ENCODE measurements around the gene STK11.

The STK11 gene

DNA sequence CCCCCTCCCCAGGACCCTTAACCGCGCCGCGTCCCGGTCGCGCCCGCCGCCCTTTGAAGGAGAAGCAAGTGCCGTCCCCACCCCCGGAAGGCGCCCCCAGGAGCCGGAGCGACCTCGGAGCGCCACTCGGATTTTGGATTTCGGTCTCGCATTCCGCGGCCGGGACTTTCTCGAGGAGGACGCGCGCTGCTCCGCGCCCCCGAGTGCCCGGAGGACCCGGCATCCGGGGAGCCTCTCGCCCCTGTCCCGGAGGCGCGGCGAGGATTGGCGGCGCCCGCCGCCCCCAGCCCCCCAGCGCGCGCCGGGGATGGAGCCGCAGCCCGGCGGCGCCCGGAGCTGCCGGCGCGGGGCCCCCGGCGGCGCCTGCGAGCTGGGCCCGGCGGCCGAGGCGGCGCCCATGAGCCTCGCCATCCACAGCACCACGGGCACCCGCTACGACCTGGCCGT, 44.4 kb downstream of the STK11 start:
- no peak for DNase-seq (ENCODE audit: low read depth in 2 of 2)

DNA sequence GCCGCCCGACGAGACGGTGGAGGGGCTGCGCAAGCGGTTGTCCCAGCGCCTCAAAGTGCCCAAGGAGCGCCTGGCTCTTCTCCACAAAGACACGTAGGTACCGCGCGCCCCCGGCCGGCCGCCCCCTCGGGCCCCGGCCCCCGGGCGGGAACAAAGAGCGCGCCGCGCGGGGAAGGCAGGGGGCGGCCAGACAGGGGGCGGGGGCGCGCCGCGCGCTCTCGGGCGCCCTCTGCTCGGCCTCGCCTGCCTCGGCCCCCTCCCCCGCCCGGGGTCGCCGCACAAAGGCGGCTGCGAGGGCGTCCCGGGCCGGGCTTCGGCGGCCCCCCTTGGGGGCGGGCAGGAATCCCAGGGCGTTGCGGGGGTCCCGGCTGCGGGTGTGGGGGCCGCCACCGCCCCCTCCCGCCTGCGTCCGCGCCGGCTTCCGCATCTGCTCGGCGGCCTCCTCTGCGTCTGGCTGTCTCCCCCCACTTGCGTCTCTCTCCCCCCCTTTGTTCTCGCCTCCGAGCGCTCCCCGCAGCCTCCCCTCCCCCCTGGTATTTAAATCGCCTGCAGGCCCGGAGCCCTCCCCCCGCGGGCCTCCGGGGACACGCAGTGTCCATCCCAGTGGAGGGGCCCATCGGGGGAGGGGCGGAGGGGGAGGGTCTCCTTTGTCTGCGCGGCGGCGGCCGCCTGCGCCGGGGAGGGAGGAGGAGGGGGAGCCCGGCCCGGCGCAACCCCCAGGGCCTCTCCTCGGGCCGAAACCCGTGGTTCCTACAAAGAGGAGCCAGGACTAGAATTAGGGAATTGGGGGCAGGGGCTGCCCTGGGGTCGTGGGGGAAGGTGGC, 45.1 kb downstream of the STK11 start:
- DNase-seq (ENCODE audit: low read depth in 2 of 2), result no peak

DNA sequence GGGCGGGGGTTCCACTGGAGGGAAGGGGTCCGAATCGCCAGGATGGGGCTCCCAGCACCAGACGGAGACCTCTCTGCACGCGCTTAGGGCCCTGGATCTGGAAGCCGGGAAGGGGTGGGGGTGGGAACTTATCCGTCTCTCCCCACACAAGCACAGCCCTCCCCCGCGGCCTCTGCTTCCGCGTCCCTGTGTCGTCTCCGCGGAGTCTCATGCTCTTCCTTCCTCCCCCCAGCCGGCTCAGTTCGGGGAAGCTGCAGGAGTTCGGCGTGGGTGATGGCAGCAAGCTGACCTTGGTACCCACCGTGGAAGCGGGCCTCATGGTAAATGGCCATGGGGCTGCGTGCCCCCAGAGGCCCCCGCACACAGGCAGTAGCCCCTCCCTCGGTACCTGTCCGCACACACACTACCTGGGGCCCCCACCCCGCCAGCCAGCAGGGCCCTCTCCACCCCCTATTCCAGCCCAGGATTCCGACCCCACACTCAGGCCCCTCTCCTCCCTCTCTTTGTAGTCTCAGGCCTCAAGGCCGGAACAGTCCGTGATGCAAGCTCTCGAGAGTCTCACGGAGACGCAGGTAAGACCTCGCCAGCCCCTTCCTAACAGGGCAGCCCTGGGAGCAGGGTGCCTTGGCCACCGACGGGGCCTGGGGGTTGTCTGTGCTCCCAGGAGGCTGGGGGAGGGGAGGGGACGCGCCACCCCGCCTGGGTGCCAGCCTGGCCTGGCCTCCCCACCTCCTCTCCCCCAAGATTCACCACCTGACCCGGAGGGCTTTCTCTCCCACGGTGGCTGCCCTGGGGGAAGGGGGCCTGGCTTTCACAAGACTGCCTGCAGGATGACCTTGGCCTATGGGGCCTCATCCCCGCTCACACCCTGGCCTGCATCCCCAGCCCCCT, 46.0 kb downstream of the STK11 start:
- DNase-seq (ENCODE audit: low read depth in 2 of 2), result no peak

DNA sequence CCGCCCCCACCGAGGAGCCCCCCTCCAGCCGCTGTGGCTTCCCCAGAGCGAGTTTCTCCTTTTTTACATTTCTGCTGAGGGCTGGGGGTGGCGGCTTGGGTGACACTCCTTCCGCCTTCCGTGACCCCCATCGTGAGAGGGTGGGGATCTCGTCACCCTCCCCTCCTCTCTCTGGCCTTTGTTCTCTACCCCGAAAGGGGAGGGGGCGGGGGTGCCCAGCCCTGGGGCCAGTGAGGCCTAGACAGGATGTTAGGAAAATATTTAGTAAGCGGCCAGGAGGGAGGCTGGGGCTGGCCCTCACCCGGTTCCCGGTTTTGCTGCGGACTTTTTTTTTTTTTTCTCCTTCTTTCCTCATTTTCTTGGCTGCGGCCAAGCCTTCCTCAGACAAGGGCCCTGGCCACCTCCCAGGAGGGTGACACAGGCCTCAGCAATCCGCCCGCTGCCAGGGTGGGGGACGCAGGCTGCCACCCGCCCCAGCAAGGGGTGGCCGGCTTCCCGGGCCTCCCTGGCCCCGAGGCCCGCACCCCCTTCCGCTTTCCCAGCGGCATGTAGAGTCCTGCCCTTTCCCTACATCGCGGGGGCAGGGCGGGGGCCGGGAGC, 46.7 kb downstream of the STK11 start:
- peak; percentile 63 to 71 for DNase-seq (ENCODE audit: low read depth in 2 of 2)

DNA sequence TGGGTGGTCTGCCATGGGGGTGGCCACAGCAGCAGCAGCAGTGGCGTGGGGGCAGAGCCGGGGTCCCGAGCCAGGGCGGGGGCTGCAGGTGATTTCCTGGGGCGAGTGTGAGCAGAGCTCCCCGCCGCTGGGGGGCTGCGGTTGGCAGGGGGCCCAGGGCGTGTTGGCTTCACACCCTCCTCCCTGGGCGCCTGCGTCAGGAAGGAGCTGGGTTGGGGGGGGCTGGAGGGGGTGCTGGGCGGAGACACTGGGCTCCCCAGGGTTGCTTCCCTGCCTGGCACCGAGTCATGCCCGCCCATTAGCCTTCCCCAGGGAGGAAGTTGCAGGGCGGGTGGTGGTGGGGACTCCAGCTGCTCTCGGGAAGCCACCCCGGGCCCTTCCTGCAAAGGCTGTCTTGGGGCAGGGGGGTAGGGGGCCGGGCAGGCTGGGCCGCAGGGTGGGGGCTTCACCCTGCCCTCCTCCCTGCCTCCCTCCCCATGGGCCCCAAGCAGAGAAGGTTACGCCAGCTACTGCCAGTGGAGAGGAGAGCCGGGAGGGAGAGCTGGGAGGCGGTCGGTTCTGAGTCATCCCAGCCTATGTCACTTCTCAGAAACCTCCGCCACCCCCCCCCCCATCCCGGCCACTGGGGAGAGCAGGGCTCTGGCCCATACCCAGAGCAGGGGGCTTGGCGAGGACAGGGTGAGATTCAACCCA, 47.4 kb downstream of the STK11 start:
- peak; percentile 73 to 76 for DNase-seq (ENCODE audit: low read depth in 2 of 2)

DNA sequence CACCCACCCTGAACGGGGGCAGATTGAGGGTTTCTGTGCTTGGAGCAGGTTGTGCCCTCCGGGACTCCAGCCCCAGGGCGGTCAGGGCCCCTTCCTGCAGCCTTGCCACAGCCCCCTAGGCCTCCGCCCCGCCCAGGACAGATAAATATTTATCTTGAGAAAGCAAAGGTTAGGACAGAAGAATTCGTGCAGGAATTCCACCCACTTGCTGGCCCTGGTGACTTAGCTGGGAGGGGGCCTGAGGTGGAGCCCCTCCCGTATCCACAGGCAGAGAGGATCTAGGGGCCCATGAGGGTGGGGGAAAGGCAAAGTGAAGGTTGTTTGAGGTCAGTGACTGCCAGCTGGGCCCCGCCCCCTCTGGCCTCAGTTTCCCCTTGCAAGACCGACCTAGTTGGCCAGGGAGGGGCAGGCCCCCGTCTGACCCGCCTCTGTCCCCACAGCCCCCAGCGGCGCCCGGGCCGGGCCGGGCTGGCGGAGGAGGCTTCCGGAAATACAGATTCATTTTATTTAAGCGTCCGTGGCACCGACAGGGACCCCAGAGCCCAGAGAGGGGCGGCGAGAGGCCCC, 48.0 kb downstream of the STK11 start:
- no peak for DNase-seq (ENCODE audit: low read depth in 2 of 2)

DNA sequence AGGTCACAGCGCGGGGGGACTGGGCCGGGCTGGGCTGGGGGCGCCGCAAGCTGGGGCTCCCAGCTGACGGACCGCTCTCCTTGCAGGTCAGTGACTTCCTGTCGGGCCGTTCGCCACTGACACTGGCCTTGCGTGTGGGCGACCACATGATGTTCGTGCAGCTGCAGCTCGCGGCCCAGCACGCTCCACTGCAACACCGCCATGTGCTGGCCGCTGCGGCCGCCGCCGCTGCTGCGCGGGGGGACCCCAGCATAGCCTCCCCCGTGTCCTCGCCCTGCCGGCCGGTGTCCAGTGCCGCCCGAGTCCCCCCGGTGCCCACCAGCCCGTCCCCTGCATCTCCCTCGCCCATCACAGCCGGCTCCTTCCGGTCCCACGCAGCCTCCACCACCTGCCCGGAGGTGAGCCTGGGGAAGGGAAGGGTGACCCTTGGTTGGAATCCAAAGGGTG, 48.5 kb downstream of the STK11 start:
- no peak for DNase-seq (ENCODE audit: low read depth in 2 of 2)

DNA sequence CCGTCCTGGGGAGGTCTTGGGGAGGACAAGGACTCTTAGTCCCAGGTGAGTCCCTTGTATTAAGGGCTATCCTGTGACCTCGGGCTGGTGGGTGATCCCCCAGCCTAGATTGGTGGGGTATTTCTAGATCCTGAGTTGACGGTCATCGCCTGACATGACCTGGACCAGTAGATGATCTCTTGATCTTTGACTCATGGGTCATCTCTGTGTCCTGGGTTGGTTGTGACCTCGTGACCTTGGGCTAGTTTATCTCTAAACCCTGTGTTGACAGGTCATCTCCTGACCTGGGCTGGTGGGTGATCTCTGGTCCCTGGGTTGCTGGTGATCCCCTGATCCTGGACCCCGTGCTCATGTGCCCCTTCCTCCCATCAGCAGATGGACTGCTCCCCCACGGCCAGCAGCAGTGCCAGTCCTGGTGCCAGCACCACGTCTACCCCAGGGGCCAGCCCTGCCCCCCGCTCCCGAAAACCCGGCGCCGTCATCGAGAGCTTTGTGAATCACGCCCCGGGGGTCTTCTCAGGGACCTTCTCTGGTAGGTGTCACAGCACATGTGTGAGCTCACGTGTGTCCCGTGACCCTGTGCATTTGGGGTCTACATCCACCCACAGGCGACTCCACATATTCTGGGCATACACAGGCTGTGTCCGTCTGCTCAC, 49.1 kb downstream of the STK11 start:
- no peak for DNase-seq (ENCODE audit: low read depth in 2 of 2)

DNA sequence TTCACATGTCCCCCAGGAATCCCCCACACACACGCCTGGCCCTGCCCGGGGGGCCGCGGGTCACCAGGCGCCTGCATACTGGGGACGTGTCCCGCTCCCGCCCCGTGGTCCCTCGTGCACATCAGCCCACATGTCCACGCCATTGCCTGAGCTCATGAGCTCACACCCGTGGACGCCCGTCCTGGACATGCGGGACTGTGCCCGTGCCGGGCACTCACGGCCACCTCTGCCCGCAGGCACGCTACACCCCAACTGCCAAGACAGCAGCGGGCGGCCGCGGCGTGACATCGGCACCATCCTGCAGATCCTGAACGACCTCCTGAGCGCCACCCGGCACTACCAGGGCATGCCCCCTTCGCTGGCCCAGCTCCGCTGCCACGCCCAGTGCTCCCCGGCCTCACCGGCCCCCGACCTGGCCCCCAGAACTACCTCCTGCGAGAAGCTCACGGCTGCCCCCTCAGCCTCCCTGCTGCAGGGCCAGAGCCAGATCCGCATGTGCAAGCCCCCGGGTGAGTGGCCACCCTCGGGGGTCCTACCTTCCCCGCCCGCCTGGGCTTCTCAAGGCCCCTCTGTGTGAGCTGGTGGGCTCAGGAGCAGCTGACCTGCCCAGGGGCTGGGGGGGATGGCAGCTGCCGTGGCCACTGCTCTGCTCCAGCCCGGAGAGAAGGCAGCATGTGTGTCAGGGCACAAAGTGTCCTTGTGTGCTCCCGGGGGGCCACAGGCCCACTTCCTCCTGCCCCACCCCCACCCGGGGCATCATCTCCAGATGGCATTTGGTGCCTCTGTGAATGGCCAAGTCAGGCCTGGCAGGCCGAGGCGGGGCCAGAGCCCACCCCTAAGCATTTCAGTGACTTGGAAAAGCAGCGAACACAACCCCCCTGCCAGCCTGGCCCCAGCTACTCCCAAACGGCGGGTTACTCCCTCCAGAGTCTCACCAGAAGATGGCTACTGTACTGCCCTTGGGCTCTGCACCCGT, 49.9 kb downstream of the STK11 start:
- no peak for DNase-seq (ENCODE audit: low read depth in 2 of 2)

DNA sequence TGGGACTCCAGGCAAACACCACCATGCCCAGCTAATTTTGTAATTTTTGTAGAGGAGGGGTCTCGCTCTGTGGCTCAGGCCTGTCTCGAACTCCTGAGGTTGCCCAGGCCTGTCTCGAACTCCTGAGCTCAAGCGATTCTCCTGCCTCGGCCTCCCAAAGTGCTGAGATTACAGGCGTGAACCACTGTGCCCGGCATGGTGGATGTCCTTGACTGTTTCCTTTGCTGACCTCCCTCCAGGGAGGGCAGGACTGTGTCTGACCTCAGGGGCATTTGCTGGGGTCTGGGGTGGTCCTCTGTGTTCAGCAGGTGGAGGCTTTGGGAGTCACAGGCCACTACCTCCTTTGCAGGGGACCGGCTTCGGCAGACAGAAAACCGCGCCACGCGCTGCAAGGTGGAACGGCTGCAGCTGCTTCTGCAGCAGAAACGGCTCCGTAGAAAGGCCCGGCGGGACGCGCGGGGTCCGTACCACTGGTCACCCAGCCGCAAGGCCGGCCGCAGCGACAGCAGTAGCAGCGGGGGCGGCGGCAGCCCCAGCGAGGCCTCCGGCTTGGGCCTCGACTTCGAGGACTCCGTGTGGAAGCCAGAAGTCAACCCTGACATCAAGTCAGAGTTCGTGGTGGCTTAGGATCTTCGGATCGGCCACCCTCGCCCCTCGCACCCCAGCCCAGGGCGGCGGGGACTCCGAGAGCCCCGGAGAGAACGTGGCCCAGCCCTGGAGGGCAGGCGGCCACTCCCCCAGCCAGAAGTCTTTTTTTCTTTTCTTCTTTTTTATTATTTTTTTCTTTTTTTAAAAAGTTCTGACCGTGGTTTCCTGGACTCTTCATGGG, 51.3 kb downstream of the STK11 start:
- DNase-seq (ENCODE audit: low read depth in 2 of 2), result no peak

DNA sequence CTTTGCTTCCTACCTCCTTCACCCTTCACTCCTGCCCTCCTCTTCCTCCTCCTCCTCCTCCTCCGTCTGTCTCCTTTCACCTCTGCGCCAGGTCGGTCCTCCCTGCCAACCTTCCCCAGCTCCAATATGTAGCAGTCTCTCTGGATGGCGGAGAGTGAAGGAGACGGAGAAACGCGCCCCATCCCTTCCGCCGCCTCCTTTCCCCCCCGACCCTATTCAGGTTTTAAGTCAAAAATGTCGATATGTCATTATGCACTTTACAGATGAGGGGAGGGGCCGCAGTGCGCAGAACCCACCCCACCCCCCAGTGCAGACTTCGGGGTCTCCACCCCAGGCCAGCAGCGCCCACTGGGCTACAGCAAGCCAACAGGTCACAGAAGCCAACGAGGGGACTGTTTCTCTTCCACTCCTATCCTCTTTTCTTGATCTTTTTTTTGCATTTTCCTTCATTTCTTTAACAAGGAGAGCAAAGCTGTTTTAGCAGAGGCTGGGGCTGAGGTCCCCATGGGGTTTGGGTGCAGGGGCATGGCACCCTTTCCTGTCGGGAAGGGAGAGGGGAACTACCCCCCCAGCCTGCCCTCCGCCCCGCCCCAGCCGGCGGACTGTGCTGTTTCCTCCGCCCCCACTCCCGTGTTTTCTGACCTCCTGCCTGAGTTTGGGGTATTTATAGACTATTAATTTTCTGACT, 52.0 kb downstream of the STK11 start:
- DNase-seq (ENCODE audit: low read depth in 2 of 2), result no peak

DNA sequence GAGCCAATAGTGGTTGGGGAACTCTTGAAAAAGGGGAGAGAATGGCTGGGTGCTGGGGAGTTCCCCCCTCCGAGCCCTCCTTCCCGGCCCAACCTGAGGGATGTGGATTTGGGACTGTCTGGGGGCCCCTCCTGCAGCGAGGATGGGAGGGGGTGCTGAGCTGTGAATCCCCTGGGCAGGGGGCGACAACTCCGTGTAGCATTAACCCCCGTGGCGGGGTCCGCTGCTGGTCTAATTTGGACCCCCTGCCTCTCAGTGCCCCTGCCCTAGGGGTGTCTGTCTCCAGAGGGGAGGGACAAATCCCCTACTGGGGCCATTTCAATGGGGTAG, 52.5 kb downstream of the STK11 start:
- DNase-seq (ENCODE audit: low read depth in 2 of 2), result no peak

DNA sequence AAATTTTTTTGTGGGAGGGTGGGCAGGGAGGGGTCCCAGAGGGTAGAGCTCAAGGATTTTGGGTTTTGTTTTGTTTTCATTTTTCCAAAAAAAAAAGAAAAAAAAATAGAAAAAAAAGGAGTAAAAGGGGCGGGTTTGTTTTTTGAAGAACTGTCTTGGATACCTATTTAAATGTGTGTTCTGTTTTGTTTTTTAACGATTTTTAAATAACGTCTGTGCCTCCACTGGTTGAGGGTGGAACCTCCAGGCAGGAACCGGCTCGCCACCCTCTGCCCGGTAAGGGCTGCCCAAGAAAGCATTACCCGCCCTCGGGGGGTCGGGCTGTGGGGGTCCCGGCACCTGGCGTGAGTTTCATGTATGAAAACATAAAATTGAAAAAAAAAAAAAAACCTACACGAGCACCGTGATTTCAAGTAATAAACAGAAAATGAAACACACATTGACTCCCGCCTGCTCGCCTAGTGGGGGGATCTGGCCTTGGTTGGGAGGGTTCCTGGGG, 53.2 kb downstream of the STK11 start:
- no peak for DNase-seq (ENCODE audit: low read depth in 2 of 2)

DNA sequence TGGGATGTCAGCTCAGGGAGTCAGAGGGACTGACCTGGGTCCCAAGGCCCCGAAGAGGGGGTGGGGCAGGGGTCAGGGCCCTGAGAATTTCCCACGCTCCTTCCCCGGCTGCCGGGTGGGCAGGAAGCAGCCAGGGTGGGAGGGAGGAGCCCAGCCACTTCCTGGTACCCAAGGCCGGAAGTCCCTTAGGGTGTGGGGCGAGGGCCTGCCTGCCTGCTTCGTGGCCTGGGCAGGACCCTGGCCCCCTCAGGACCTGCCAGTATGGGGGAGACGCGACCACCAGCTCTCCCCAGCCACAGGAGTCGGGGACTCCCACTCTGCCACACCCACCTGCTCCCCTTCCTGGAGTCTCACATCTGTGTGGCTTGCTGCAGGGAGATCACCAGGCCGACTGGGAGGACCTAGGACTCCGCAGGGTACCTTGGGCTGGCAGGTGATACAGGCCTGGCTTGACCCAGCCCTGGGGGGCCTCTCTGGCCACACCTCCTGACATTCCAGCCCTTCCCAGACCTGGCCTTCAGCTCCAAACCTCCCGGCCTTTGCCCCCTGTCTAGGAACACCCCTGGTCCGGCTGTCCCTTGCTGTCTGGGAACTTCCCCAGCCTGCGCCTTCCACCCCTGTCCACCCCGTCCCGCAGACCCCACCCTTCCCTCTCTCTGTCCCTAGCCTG, 53.8 kb downstream of the STK11 start:
- DNase-seq (ENCODE audit: low read depth in 2 of 2), result peak; percentile 64 to 71

DNA sequence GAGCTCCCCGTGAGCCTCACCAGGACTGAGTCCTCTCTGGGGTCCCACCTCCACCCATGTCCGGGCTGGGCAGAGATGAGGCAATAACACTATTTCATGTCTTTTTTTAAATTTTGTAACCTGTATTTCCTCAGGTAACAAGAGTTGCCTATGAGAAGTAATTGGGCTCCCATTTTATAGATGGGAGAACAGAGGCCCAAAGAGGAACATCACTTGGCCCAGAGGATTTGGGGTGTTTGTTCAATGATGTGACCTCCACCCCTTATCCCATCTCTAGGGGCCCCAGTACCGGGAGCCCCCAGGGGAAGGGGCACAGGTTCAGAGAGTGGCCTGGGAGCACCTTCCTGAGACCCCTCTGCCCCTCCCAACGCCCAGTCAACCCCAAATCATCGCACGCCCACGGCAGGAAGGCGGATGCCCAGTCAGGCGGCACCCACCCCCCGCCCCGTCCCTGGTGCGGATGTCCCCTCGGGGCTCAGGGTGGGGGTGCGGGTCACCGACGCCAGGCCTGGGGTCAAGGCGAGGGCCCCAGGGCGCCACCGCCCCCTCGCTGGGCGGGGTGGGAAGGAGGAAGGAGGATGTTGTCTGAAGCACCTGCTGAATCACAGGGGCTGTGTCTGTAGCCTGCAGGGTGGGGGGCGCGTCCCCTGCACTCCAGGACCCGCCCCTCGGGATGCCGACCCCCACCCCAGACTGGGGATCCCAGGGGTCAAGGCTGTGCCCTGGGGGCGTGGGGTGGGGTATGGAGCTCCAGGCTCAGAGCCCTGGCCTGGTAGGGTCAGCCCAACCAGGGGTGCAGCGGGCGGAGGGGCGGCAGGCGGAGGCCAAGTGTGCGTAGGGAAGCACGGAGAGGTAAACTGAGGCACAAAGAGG, 54.5 kb downstream of the STK11 start:
- no peak for DNase-seq (ENCODE audit: low read depth in 2 of 2)

DNA sequence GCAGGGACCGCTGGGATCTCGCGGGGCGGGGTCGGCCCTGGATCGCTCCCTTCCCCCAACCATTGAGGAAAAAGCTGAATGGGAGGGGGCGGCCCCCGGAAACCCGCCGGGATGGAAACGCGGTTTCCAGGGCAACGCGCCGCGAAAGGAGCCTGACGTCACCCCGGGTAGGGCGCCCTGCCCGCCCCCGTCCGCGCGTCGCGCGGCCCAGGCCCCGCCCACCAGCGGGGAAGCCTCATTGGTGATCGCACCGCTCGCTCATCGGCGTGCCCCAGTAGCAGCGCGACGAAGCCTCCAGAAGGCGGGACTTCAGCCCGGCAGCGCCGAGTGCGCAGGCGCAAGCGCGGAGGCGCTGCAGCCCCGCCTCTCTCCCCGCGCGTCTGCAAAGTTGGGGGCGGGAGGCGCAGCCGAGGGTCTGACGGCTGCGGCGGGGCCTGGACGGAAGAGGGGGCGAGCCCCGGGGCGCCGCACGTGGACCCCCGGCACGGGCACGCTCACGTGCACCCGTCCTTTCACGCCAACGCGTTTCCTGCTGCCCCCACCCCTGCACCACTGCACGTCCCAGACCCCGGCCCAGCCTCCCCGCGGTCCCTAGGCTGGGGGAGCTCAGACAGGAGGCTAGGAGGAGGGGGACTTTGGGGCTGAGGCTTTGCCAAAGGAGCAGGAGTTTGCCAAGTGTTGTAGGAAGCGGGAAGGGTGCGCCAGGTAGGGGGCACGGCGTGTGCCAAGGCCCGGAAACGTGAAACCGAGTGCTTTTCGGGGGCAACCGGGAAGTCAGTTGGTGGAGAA, 55.4 kb downstream of the STK11 start:
- DNase-seq (ENCODE audit: low read depth in 2 of 2), result peak; percentile 97 to 98

Measured in stimulated activated CD8-positive, alpha-beta memory T cell treated with anti-CD3 and anti-CD28 coated beads, Interleukin-15, amount 100 ng/mL, for 48 hours (primary cell).